Stomach (tissue), 4 donors: Measurements from ENCODE around the gene CFAP46.

Experiments
- EP300 ChIP-seq: sonication (generic); formaldehyde crosslinking; IDR thresholded peaks from one replicate; pipeline ENCODE4 v1.6.1; 2017; ENCODE audit warnings: antibody characterized with exemption
- POLR2A ChIP-seq, 4 donors: fragments of 450-650 bp; IDR thresholded peaks; one replicate each; pipeline ENCODE4 v1.6.1; 2016; ENCODE audit warnings: antibody characterized with exemption in 4 of 4, control low read depth in 2 of 4, mild to moderate bottlenecking in 1 of 4, moderate library complexity in 1 of 4
- POLR2AphosphoS5 ChIP-seq, 3 donors: sonication (generic); formaldehyde crosslinking; IDR thresholded peaks; one replicate each; pipeline ENCODE4 v1.6.1; 2016; ENCODE audit warnings: antibody characterized with exemption in 3 of 3
- TF ChIP-seq, protein P1 (sequence below), 7 experiments: fragments of 450-650 bp in 4 of 7; fragments of 200-600 bp in 3 of 7; sonication (generic) in 3 of 7; IDR thresholded peaks; one replicate each; pipeline ENCODE4 v1.5.1; 2016 to 2019; ENCODE audit warnings: antibody characterized with exemption in 7 of 7, control low read depth in 2 of 7, mild to moderate bottlenecking in 1 of 7

DNA sequence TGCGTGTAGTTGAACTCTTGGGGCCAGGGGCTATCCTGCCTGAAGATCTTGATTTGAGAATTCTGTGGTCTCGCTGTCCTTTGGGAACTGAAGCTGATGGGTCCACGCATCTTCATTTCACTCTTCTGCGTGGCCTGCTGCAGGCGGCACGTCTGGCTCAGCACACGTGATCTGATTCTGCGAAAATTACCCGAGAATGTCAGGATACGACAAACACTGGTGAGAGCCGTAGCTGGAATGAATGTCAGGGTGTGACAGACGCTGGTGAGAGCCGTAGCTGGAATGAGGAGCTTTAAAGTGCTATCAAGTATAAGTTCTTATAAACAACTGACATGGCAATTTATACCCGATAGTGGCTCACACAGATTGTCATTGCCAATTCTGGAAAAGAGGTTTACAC, 44.6 kb upstream of the CFAP46 start:
- TF ChIP-seq, protein P1, sequence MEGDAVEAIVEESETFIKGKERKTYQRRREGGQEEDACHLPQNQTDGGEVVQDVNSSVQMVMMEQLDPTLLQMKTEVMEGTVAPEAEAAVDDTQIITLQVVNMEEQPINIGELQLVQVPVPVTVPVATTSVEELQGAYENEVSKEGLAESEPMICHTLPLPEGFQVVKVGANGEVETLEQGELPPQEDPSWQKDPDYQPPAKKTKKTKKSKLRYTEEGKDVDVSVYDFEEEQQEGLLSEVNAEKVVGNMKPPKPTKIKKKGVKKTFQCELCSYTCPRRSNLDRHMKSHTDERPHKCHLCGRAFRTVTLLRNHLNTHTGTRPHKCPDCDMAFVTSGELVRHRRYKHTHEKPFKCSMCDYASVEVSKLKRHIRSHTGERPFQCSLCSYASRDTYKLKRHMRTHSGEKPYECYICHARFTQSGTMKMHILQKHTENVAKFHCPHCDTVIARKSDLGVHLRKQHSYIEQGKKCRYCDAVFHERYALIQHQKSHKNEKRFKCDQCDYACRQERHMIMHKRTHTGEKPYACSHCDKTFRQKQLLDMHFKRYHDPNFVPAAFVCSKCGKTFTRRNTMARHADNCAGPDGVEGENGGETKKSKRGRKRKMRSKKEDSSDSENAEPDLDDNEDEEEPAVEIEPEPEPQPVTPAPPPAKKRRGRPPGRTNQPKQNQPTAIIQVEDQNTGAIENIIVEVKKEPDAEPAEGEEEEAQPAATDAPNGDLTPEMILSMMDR (IDR thresholded peaks at IDR 0.05) = no peak
- TF ChIP-seq EP300 (no peak), POLR2A (IDR thresholded peaks at IDR 0.05) (no peak), POLR2AphosphoS5 (IDR thresholded peaks at IDR 0.05) (no peak)
